ENCODE results near the gene PCBP2.

PCBP2 gene

GRCh38 chr12:53493610-53494391 lies 41.9 kb downstream of the PCBP2 start:
- TF ChIP-seq CTCF (IDR thresholded peaks at IDR 0.05) = no peak

- TF ChIP-seq CTCF (IDR thresholded peaks at IDR 0.05) = no peak
Observed at GRCh38 chr12:53495903-53496751, 44.2 kb downstream of the PCBP2 start.

- no peak for TF ChIP-seq CTCF (IDR thresholded peaks at IDR 0.05)
Observed at GRCh38 chr12:53496752-53497032, 44.8 kb downstream of the PCBP2 start.

GRCh38 chr12:53497461-53497860 lies 45.6 kb downstream of the PCBP2 start:
- no peak for TF ChIP-seq CTCF (IDR thresholded peaks at IDR 0.05)

GRCh38 chr12:53498235-53498630 lies 46.3 kb downstream of the PCBP2 start:
- TF ChIP-seq CTCF (IDR thresholded peaks at IDR 0.05) = no peak

- TF ChIP-seq CTCF (IDR thresholded peaks at IDR 0.05) = no peak; the same call in 1 of the 2 replicates
Observed at GRCh38 chr12:53499266-53500141, 47.6 kb downstream of the PCBP2 start, which contains the start of gene MAP3K12. Gene MAP3K12, minus strand, starts transcription at chr12:53499458. Its CDS starts 12,067 bp downstream, at chr12:53487391.

- TF ChIP-seq CTCF (IDR thresholded peaks at IDR 0.05) = no peak
Observed at GRCh38 chr12:53500142-53500775, 48.4 kb downstream of the PCBP2 start.
